HepG2 (cell line): ENCODE results near the gene PRKAG3. TPM values are rescaled to one million over a fixed set of nuclear protein-coding genes. Genes with fewer than 3 reads are reported as not detected.

Source experiments
- FLYWCH1 ChIP-seq: sonication (generic); formaldehyde crosslinking; IDR thresholded peaks from 2 replicates; pipeline ENCODE4 v1.8.1; 2023; ENCODE audit warnings: mild to moderate bottlenecking, missing genetic modification reagents
- KDM3A ChIP-seq: IDR thresholded peaks from 2 replicates; pipeline ENCODE4 v1.6.1; 2018; ENCODE audit warnings: low read depth, missing compliant biosample characterization
- ZNF234 ChIP-seq: sonication (generic); formaldehyde crosslinking; conservative IDR thresholded peaks from 2 replicates; pipeline ENCODE4 v1.5.1; 2020; ENCODE audit warnings: mild to moderate bottlenecking, missing genetic modification reagents
- polyA plus RNA-seq, 8 experiments: library from polyadenylated mRNA; depleted of rRNA in 3 of 8; stranded (reverse) in 7 of 8; unstranded in 1 of 8; fragments of >200 nt; fragmentation: Illumina TruSeq in 4 of 8; extraction: Trizol in 4 of 8; gene quantifications; 2 replicates each; pipeline versions ENCODE4 v1.2.1 to v1.2.3, GENCODE V29; 2011 to 2016; ENCODE audit warnings: low read depth in 4 of 8, missing spikeins in 1 of 8, mixed read lengths in 1 of 8; ENCODE audit not compliant: insufficient read depth in 1 of 8
- total RNA-seq, 5 experiments: library from RNA; depleted of rRNA; stranded (reverse); fragments of >200 nt; fragmentation: Illumina TruSeq; extraction: Trizol; gene quantifications; 2 replicates each; pipeline ENCODE4 v1.2.3, GENCODE V29; 2016; ENCODE audit warnings: low read depth in 1 of 5
- TF ChIP-seq, protein P1 (sequence below): sonication (generic); formaldehyde crosslinking; IDR thresholded peaks from 2 replicates; pipeline ENCODE4 v1.5.0; 2020; ENCODE audit warnings: mild to moderate bottlenecking, missing genetic modification reagents
- TF ChIP-seq, protein P2 (sequence below): sonication (generic); IDR thresholded peaks from 2 replicates; pipeline ENCODE4 v1.6.1; 2016; ENCODE audit warnings: low read depth, borderline replicate concordance
- TF ChIP-seq, protein P3 (sequence below): sonication (generic); formaldehyde crosslinking; IDR thresholded peaks from 2 replicates; pipeline ENCODE4 v1.4.0; 2020; ENCODE audit warnings: missing genetic modification reagents
- TF ChIP-seq, protein P4 (sequence below): sonication (generic); formaldehyde crosslinking; IDR thresholded peaks from 2 replicates; pipeline ENCODE4 v1.4.0; 2020; ENCODE audit warnings: mild to moderate bottlenecking, missing genetic modification reagents

PRKAG3 gene
- total and polyA plus RNA-seq, 2 of the 13 experiments (the other 11 are each of a cell fraction or from before 2014, with no cell fraction given): not detected

DNA sequence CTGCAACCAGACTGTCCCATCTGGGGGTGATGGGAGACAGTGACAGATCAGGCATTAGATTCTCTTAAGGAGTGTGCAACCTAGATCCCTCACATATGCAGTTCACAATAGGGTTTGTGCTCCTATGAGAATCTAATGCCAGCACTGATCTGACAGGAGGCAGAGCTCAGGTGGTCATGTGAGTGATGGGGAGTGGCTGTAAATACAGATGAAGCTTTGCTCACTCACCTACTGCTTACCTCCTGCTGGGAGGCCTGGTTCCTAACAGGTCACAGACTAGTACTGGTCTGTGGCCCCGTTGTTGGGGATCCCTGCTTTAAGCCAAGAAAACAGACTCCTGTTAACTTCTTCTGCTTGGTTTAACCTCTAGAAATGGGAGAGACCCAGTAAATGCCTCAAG, 46.5 kb downstream of the PRKAG3 start (continued):
- TF ChIP-seq ZNF234 (CRISPR knock-in tag): no peak
- TF ChIP-seq, protein P1, sequence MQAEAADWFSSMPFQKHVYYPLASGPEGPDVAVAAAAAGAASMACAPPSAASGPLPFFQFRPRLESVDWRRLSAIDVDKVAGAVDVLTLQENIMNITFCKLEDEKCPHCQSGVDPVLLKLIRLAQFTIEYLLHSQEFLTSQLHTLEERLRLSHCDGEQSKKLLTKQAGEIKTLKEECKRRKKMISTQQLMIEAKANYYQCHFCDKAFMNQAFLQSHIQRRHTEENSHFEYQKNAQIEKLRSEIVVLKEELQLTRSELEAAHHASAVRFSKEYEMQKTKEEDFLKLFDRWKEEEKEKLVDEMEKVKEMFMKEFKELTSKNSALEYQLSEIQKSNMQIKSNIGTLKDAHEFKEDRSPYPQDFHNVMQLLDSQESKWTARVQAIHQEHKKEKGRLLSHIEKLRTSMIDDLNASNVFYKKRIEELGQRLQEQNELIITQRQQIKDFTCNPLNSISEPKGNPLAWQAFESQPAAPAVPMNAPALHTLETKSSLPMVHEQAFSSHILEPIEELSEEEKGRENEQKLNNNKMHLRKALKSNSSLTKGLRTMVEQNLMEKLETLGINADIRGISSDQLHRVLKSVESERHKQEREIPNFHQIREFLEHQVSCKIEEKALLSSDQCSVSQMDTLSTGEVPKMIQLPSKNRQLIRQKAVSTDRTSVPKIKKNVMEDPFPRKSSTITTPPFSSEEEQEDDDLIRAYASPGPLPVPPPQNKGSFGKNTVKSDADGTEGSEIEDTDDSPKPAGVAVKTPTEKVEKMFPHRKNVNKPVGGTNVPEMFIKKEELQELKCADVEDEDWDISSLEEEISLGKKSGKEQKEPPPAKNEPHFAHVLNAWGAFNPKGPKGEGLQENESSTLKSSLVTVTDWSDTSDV (CRISPR knock-in tag): no peak
- TF ChIP-seq, protein P2, sequence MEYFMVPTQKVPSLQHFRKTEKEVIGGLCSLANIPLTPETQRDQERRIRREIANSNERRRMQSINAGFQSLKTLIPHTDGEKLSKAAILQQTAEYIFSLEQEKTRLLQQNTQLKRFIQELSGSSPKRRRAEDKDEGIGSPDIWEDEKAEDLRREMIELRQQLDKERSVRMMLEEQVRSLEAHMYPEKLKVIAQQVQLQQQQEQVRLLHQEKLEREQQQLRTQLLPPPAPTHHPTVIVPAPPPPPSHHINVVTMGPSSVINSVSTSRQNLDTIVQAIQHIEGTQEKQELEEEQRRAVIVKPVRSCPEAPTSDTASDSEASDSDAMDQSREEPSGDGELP: peak; percentile 50; the same call in 1 of the 2 replicates
- no peak for TF ChIP-seq FLYWCH1 (CRISPR knock-in tag)
- TF ChIP-seq, protein P3, sequence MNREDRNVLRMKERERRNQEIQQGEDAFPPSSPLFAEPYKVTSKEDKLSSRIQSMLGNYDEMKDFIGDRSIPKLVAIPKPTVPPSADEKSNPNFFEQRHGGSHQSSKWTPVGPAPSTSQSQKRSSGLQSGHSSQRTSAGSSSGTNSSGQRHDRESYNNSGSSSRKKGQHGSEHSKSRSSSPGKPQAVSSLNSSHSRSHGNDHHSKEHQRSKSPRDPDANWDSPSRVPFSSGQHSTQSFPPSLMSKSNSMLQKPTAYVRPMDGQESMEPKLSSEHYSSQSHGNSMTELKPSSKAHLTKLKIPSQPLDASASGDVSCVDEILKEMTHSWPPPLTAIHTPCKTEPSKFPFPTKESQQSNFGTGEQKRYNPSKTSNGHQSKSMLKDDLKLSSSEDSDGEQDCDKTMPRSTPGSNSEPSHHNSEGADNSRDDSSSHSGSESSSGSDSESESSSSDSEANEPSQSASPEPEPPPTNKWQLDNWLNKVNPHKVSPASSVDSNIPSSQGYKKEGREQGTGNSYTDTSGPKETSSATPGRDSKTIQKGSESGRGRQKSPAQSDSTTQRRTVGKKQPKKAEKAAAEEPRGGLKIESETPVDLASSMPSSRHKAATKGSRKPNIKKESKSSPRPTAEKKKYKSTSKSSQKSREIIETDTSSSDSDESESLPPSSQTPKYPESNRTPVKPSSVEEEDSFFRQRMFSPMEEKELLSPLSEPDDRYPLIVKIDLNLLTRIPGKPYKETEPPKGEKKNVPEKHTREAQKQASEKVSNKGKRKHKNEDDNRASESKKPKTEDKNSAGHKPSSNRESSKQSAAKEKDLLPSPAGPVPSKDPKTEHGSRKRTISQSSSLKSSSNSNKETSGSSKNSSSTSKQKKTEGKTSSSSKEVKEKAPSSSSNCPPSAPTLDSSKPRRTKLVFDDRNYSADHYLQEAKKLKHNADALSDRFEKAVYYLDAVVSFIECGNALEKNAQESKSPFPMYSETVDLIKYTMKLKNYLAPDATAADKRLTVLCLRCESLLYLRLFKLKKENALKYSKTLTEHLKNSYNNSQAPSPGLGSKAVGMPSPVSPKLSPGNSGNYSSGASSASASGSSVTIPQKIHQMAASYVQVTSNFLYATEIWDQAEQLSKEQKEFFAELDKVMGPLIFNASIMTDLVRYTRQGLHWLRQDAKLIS (CRISPR knock-in tag): no peak
- no peak for TF ChIP-seq KDM3A
- TF ChIP-seq, protein P4, sequence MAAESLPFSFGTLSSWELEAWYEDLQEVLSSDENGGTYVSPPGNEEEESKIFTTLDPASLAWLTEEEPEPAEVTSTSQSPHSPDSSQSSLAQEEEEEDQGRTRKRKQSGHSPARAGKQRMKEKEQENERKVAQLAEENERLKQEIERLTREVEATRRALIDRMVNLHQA (CRISPR knock-in tag): no peak
